Measurements from ENCODE around the gene RPS8.
"Not testable (repeated sequence)": the region's sequence is repeated elsewhere in the genome, so short reads cannot be mapped to it uniquely, and the experiment has no call there.

RPS8 gene

DNA sequence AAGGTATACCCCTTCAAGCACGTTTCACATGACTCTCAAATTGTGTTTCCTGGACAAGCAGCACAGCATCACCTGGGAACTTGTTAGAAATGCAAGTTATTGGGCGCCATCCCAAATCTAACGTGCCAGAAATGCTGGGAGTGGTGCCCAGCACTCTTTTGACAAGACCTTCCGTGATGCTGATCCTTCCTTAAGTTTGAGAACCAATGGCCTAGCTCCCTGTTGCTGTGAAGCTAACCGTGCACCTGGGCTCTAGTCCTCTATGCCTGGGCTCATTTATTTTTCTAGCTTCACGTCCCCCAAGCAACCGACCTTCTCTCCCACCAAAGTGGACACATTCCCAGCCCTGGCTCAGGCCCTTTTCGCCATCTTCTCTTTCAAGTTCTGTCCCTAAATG lies 8.4 kb downstream of the RPS8 start:
- DNase-seq = no peak

DNA sequence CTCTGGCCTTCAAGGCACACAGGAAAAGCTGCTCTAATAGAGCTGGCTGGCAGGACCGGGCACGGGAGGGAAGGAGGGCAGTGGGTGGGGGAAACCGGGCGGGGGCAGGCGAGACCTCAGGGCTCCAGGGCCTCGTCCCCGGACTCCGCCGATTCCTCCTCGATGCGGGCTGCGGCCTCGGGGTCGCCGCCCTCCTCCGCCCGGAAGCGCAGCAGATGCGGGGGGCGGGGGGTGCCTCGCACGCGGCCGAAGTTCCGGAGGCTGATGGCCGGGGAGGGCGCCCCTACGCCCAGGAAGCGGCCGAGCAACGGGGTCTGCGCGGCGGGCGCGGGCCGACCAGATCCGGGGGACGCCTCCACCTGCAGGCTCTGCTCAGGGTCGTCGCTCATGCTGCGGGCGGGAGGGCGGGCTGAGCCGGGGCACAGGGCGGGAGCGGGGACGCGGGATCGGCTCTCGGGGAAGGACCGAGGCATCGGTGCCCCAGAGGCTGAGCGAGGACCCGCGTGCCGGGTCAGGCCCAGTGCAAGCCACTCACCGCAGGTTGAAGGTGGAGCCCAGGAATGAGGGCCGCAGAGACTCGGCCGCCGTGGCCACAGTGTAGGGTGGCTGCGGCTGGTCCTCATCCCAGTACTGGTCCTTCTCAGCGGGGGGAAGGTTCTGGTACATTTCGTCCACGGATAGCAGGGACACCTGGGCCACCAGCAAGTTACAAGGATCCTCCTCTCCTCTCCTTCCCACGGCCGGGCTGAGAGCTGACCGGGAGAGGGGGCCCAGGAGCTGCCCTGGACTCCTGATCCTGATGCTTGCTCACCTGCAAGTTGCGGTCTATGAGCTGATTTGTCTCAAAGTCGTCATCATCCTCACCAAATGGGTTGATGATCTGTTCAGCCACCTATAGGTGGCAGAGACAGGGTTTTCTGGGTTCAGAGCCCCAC lies 9.0 kb downstream of the RPS8 start:
- DNase-seq = no peak

DNA sequence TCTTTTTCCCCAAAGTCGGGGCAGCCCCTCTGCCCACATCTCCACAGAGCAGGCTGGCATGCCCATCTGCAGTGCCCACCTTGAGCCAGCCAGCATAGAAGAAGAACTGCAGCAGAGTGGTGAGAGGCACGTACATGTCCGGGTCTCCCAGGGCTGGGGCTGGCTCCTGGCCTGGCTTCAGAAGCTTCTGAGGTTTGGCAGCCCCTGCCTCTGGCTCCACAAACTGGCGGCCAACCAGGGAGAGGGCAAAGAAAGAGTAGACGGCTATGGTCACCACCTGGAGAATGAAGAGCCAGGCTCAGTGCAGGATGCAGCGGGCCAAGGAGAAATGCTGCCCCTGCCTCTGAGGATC lies 9.7 kb downstream of the RPS8 start:
- DNase-seq = no peak

DNA sequence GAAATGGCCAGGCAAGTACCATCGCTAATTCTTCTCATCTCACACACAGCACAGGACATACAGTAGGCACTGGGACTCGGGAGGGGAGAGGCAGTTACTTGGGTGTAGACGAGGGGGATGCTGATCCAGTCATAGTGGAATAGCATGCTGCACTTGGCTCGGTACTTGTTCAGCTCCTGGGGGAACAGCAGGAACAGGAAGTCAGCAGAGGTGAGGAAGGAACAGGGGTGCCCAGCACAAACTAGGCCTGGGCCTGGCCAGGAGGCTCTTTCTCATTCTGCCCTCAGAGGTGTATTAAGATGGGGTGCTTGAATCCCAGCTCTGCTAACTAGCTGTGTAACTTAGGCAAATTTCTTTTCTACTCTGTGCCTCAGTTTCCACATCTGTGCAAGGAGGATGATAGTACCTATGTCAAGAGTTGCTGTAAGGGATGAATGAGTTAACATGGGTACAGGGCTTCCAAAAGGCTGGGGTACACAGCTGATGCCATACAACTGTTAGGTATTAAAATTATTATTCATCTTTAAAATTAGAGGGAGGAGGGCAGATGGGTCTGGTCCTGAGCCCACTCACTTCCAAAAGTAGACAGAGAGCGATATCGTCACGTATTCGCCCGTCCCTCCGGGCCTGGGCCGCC lies 10.3 kb downstream of the RPS8 start:
- DNase-seq = no peak

DNA sequence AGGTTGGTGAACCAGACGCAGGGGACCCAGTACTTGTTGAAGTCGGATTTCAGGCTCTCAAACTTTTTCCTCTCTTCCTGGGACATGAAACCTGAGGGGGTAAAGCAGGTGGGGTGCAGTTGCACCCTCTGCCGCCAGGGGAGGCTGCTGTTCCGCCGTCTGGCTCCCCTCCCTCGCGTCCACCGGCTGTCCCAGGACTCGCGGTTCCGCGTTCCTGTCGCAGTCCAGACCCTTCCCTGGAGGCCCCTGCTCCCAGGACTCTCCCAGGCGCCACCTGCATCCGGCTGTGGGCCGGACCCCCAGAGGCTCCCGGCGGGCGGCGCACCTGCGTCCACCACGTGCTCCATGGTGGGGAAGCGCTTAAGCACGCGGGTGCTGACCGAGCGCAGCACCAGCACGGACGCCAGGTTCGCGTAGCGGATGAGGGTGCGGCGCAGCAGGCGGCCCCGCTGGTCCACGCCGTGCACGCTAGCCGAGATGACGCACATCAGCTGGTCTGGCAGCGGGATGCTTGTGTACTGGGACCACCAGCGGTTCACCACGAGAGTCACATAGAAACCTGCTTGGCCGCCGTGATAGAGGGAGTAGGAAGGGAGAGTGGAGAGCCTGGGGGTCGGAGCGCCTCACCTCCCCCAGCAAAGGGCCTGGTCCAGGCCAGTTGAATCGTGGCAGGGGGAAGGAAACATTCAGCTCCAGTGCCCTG lies 10.9 kb downstream of the RPS8 start:
- no peak for DNase-seq

DNA sequence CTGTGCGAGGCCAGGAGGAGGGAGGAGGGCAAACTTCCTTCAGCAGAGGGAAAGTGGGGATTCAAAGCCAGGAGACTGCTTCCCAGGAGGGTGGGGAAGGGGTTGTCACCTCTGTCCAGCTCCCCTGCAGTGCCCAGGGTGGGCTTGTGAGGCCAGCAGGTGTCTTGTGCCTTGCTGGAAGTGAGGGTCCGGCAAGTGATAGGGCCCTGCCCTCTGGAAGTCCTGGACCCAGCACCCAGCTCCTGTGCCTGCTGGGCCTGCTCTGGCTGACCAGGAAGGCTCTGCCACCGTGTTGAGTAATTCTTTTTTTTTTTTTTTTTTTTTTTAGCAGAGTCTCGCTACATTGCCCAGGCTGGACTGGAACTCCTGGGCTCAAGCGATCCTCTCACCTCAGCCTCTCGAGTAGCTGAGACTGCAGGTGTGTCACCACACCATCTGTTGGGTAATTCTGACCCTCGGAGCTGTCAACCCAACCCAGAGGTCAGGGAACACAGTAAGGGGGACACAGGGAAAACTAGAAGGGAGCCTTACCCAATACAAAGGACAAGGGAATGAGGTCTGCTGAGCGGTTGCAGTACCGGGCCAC lies 11.6 kb downstream of the RPS8 start:
- no peak for DNase-seq

DNA sequence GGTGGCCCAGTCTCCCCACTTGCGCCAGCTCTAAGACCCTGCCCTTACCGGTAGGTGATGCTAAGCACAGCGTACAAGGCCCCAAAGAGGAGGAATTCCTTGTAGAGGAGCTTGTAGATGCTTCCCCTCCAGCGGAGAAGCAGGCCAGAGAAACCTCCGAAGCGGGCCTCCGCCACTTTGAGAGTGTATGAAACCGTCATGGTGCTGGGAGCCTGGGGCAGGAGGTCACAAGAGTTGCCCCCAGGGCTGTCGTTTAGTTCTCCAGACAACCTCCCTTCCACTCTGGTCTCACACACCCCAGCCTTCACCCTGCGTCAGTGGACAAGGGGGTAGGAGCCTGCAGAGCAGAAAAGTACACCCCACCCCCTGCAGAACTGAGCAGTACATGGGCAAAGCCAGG lies 12.2 kb downstream of the RPS8 start:
- no peak for DNase-seq

DNA sequence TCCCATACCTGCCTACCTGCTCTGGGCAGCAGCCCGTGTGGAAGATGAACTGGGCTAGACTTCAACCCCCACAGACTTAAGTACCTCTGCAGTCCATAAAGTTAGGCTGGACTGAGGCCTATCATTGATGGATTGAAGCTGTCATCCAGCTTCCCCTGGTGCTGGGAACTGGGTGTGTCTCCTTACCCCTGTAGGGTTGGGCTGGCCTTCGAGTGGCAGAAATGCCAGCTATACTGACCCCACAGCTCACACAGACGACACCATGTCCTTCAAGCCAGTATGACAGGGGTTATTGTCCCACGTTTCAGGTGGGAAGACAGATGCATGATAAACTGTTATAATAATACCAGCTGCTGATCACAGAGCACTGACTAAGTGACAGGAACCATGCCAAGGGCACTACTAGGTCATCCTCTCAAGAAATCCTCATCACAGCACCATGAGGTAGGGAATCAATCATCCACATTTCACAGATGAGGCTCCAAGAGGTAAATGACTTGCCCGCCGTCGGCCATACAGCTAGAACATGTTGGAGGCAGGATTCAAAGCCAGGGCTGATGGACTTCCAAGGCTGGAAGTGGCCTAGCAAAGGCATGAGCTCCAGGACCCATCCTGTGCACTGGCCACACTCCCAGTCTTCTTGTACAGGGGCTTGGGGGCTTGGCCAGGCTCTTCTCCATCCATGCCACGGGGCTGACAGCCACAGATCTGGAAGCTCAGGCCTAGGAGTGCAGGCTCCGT lies 12.9 kb downstream of the RPS8 start, which contains the start of gene BEST4:
TSS of gene BEST4 (minus strand) at position 51 of the 741 bp plus-strand sequence. CDS start 465 bp downstream, outside the sequence.
- no peak for DNase-seq

DNA sequence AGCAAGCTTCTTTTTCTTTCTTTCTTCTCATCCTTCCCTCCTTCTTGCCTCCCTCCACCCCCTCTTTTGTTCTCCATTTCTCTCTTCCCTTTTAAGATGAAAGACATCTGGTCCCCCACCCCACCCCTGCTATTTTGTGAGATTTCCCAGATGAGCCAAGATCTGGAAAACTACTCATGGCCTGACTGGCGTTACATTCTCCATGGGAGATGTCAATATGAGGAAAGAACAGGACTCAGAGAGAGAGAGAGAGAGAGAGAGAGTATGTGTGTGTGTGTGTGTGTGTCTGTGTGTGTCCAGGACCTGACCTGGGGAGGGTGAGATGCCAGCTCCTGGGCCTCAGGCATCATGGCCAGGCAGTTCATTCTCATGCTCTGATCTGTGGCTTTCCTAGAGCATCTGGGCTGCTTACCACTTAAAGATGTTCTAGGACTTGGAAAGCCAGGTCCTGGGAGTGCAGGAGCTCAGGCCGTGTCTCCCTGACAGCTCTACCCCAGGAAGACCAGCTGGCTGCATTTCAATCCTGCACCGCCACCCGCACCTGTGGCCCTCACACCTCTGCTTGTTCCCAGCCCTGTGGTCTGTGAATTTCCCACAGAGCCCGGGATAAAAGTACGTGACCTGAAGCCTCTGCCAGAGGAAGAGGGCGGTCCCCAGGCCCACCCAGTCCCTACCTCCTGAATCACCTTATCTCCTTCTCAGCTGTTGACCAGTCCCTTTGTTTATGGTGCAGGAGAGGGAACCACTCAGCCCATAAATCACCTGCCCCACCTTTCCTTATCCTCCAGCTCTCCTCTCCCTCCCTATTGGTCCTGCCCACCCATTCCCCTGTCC lies 15.8 kb downstream of the RPS8 start:
- no peak for DNase-seq

DNA sequence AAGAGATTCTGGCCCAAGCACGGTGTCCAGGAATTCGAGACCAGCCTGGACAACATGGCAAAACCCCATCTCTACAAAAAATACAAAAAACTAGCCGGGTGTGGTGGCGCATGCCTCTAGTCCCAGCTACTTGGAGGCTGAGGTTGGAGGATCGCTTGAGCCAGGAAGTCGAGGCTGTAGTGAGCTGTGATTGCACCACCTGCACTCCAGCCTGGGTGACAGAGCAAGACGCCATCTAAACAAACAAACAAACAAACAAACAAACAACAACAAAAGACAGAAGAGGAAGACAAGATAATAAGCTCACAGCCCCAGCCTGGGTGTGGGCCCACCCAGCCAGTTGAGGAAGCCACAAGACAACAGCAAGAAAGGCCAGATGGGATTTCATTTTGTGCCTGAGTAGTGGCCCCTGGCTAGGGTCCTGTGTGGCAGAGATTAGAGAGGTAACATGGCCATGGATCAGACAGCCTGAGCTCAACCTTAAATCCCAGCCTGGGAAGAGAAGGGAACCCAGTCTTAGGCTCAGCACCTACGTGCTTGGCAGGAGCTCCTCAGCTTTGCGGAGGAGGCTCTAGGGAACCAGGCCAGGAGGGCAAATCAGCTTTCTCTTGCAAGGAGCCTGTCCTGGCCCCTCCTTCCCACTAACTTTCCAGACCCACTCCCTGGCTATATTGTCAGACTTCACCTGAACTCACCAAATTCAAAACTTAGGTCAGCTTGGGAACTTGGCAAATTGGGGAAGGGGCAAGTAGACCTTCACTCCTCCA lies 17.6 kb downstream of the RPS8 start:
- no peak for DNase-seq

DNA sequence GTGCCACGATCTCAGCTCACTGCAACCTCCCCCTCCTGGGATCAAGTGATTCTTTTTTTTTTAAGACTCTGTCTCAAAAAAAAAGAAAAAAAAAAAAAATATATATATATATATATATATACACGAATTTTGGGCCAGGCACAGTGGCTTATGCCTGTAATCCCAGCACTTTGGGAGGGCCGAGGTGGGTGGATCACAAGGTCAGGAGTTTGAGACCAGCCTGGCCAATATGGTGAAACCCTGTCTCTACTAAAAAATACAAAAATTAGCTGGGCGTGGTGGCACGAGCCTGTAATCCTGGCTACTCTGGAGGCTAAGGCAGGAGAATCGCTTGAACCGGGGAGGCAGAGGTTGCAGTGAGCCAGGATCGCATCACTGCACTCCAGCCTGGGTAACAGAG lies 22.5 kb downstream of the RPS8 start:
- not testable (repeated sequence) for DNase-seq

DNA sequence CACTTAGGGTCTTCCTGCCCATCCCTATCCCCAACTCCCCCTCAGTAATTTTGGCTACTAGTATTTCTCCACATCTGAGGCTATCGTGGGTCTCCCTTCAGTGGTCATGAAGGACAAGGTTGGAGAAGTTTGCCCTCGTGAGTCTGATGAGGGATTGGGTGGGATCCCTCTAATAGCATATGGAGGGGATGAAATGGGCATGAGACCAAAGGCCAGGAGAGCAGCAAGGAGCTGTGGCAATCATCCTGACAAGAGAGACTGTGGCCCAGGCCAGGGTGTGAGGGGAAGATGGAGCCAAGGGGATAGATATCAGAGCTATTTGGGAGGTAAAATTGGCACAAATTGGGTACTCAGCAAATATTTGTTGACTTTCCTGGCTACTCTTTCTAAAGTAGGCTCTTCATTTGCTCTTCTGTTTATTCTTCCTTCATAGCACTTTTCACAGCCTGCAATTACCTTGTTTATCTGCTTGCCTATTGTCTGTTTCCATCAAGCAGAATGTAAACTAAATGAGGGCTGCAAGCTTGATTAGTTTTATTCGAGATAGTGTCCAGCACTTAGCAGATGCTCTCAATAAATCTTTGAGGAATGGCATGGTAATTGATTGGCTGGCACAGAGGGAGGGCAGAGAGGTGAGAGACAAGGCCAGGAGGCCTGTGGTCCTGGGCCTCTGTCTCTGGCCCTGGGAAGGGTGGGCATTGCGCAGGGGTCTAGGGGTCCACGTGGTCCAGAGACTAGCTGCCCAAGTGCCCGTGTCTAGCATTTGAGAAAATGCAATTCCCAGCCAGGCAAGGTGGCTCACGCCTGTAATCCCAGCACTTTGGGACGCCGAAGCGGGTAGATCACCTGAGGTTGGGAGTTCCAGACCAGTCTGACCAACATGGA lies 23.4 kb downstream of the RPS8 start:
- peak; percentile 39 for DNase-seq

DNA sequence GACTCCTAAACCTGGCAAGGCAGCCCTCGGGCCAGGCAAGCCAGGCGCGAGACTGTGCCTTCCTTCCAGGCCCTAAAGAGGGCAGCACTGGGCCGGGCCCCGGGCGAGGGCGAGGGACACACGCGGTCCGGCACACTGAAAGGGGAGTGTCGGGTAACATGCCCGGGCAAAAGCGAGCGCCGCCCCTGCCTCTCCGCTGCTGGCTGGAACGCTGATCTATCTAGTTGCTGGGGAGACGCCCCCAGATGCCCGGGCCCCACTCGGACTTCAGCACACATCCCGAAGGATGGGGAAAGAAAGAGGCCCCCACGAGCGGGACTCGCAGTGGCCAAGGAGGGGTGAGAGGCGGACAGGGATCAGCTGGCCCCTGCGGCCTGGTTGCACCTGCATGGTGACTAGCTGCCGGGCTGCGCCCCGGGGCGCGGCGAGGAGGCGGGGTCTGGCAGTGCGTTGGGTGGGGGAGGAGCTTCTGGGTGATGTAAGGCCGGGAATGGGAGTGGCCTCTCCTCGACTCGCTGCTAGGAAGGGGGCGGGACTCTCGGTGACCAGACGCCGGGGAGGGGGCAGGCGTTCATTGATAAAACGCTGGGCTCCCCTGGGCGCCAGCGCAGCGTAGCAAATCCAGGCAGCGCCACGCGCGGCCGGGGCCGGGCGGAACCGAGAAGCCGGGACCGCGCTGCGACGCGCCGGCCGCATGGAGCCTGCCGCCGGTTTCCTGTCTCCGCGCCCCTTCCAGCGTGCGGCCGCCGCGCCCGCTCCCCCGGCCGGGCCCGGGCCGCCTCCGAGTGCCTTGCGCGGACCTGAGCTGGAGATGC lies 24.6 kb downstream of the RPS8 start, which contains the start of gene PLK3:
TSS of gene PLK3 (plus strand) at position 608 of the 815 bp plus-strand sequence. CDS start at position 695, 87 bp downstream.
- DNase-seq = peak; percentile 98

DNA sequence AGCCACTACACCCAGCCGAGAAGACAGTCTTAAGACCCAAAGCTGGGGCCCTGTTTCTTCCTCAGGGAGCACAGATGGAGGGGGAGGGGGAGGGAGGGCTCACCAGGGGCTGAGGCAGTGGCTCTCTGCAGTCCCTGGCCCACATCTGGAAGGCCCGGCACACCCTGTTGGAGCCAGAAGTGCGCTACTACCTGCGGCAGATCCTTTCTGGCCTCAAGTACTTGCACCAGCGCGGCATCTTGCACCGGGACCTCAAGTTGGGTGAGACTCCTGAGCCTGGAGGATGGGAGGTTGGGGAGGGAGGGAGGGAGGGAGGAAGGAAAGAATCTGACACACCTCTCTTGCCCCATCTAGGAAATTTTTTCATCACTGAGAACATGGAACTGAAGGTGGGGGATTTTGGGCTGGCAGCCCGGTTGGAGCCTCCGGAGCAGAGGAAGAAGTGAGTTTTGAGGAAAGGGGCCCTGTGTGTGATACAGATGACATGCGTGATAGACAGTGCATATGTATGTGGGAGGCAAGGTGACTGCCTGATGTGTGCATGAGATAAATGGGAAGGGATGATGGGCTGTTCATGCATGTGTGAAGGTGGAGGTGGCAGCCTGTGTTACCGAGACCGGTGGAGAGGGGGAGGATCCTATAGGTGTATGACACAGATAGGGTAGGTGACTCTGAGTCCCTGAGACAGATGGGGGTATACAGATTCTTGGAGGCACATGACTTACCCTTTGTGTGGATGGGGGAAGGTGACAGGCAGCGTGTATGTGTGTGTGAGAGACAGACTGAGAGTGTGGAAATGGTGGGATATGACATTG lies 26.4 kb downstream of the RPS8 start:
- DNase-seq = no peak

DNA sequence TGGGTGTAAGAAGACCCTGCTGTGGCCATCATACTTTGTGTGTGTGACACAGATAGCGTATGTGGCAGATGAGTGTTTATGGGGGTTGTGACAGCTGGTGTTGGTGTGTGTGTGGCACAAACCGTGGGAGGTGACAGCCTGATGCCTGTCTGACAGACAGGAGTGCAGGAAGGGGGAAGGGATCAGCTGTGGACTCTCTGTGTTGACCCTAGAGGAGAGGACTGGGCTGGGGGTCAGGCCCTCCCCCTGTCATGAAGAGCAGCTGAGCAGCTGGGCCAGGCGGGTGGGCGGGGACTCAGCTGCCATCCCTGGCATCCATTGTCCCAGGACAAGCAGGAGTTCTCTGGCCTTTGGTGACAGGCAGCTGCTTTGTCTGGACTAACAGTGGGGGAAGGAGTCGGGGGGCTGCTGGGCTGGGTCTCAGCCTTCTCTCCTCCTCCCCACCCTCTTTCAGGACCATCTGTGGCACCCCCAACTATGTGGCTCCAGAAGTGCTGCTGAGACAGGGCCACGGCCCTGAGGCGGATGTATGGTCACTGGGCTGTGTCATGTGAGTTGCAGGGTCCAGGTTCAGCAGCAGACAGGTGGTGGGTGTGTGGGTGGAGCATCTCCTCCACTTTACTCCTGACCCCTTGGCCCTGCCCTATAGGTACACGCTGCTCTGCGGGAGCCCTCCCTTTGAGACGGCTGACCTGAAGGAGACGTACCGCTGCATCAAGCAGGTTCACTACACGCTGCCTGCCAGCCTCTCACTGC lies 27.1 kb downstream of the RPS8 start:
- no peak for DNase-seq

DNA sequence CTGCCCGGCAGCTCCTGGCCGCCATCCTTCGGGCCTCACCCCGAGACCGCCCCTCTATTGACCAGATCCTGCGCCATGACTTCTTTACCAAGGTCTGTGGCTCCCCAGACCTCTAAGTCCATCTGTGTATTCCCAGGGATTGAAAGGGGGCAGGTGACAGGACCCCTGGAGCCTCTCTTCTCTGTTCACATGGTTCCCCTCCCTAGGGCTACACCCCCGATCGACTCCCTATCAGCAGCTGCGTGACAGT lies 27.6 kb downstream of the RPS8 start:
- no peak for DNase-seq

Measured in NCI-H345 (cell line).